Liver (tissue), 3 donors: ENCODE results near the gene PYGB.

Source experiments
- JUND ChIP-seq, 2 donors: IDR thresholded peaks; 2 replicates each; pipeline ENCODE4 v1.6.1; 2016; ENCODE audit warnings: antibody characterized with exemption in 2 of 2
- NR2F2 ChIP-seq: IDR thresholded peaks from 2 replicates; pipeline ENCODE4 v1.6.1; 2016; ENCODE audit warnings: antibody characterized with exemption
- RAD21 ChIP-seq, 2 donors: IDR thresholded peaks; 2 replicates each; pipeline ENCODE4 v1.6.1; 2016; ENCODE audit warnings: antibody characterized with exemption in 2 of 2, mild to moderate bottlenecking in 2 of 2
- SP1 ChIP-seq: IDR thresholded peaks from 2 replicates; pipeline ENCODE4 v1.6.1; 2018; ENCODE audit warnings: antibody characterized with exemption, mild to moderate bottlenecking
- TAF1 ChIP-seq: conservative IDR thresholded peaks from 2 replicates; pipeline ENCODE4 v1.6.1; 2016; ENCODE audit warnings: antibody characterized with exemption, mild to moderate bottlenecking
- YY1 ChIP-seq: IDR thresholded peaks from 2 replicates; pipeline ENCODE4 v1.6.1; 2016; ENCODE audit warnings: antibody characterized with exemption, mild to moderate bottlenecking
- TF ChIP-seq, protein P1 (sequence below): fragments of 150-350 bp; IDR thresholded peaks from 2 replicates; pipeline ENCODE4 v1.5.1; 2017; ENCODE audit warnings: improper control_type of control experiment, low read depth, low read length; ENCODE audit not compliant: missing input control
- TF ChIP-seq, protein P2 (sequence below): IDR thresholded peaks from 2 replicates; pipeline ENCODE4 v1.6.1; 2016; ENCODE audit warnings: antibody characterized with exemption
- TF ChIP-seq, protein P3 (sequence below): IDR thresholded peaks from 2 replicates; pipeline ENCODE4 v1.6.1; 2016; ENCODE audit warnings: antibody characterized with exemption, mild to moderate bottlenecking
- TF ChIP-seq, protein P4 (sequence below): IDR thresholded peaks from 2 replicates; pipeline ENCODE4 v1.6.1; 2016; ENCODE audit warnings: antibody characterized with exemption
- TF ChIP-seq, protein P5 (sequence below): IDR thresholded peaks from 2 replicates; pipeline ENCODE4 v1.6.1; 2016; ENCODE audit warnings: antibody characterized with exemption
- donor health status: healthy.
- donor health status: healthy.

DNA sequence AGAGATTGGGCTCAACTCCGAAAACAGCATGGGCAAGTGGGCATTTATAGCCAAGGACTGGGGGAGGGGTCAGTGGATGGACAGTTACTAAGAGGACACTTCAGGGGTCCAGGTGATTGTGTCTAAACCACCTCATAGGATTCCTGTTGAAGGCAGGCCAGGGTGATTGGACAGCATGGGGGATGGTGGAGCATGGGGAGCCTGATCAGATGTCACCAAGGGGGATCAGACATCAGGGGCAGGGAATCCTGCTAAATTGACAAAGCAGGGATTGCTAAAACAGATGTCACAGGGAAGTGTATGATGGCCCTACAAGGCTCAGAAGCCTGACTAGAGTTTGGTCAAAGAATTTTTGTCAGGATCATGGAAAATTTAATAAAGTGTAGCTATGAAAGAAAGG lies 2.4 kb upstream of the PYGB start:
- TF ChIP-seq, protein P1, sequence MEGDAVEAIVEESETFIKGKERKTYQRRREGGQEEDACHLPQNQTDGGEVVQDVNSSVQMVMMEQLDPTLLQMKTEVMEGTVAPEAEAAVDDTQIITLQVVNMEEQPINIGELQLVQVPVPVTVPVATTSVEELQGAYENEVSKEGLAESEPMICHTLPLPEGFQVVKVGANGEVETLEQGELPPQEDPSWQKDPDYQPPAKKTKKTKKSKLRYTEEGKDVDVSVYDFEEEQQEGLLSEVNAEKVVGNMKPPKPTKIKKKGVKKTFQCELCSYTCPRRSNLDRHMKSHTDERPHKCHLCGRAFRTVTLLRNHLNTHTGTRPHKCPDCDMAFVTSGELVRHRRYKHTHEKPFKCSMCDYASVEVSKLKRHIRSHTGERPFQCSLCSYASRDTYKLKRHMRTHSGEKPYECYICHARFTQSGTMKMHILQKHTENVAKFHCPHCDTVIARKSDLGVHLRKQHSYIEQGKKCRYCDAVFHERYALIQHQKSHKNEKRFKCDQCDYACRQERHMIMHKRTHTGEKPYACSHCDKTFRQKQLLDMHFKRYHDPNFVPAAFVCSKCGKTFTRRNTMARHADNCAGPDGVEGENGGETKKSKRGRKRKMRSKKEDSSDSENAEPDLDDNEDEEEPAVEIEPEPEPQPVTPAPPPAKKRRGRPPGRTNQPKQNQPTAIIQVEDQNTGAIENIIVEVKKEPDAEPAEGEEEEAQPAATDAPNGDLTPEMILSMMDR: no peak
- TF ChIP-seq, protein P2, sequence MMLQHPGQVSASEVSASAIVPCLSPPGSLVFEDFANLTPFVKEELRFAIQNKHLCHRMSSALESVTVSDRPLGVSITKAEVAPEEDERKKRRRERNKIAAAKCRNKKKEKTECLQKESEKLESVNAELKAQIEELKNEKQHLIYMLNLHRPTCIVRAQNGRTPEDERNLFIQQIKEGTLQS: no peak
- TF ChIP-seq YY1: no peak
- TF ChIP-seq, protein P3, sequence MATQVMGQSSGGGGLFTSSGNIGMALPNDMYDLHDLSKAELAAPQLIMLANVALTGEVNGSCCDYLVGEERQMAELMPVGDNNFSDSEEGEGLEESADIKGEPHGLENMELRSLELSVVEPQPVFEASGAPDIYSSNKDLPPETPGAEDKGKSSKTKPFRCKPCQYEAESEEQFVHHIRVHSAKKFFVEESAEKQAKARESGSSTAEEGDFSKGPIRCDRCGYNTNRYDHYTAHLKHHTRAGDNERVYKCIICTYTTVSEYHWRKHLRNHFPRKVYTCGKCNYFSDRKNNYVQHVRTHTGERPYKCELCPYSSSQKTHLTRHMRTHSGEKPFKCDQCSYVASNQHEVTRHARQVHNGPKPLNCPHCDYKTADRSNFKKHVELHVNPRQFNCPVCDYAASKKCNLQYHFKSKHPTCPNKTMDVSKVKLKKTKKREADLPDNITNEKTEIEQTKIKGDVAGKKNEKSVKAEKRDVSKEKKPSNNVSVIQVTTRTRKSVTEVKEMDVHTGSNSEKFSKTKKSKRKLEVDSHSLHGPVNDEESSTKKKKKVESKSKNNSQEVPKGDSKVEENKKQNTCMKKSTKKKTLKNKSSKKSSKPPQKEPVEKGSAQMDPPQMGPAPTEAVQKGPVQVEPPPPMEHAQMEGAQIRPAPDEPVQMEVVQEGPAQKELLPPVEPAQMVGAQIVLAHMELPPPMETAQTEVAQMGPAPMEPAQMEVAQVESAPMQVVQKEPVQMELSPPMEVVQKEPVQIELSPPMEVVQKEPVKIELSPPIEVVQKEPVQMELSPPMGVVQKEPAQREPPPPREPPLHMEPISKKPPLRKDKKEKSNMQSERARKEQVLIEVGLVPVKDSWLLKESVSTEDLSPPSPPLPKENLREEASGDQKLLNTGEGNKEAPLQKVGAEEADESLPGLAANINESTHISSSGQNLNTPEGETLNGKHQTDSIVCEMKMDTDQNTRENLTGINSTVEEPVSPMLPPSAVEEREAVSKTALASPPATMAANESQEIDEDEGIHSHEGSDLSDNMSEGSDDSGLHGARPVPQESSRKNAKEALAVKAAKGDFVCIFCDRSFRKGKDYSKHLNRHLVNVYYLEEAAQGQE: no peak
- no peak for TF ChIP-seq JUND (IDR thresholded peaks at IDR 0.05)
- TF ChIP-seq, protein P4, sequence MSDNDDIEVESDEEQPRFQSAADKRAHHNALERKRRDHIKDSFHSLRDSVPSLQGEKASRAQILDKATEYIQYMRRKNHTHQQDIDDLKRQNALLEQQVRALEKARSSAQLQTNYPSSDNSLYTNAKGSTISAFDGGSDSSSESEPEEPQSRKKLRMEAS: no peak
- TF ChIP-seq, protein P5, sequence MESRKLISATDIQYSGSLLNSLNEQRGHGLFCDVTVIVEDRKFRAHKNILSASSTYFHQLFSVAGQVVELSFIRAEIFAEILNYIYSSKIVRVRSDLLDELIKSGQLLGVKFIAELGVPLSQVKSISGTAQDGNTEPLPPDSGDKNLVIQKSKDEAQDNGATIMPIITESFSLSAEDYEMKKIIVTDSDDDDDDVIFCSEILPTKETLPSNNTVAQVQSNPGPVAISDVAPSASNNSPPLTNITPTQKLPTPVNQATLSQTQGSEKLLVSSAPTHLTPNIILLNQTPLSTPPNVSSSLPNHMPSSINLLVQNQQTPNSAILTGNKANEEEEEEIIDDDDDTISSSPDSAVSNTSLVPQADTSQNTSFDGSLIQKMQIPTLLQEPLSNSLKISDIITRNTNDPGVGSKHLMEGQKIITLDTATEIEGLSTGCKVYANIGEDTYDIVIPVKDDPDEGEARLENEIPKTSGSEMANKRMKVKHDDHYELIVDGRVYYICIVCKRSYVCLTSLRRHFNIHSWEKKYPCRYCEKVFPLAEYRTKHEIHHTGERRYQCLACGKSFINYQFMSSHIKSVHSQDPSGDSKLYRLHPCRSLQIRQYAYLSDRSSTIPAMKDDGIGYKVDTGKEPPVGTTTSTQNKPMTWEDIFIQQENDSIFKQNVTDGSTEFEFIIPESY: no peak
- TF ChIP-seq RAD21 (IDR thresholded peaks at IDR 0.05): no peak
- no peak for TF ChIP-seq SP1
- no peak for TF ChIP-seq TAF1
- no peak for TF ChIP-seq NR2F2
